GM18507 (cell line): ENCODE measurements around the gene HECW1.
"Not testable (repeated sequence)": the region's sequence is repeated elsewhere in the genome, so short reads cannot be mapped to it uniquely, and the experiment has no call there.

Experiments used
- DNase-seq: peaks from one replicate; pipeline ENCODE4 v3.0.0; 2011; ENCODE audit warnings: low read depth; ENCODE audit not compliant: insufficient read length; ENCODE audit errors: extremely low spot score
- FAIRE-seq: peaks from 2 replicates; lab custom pipeline; 2011; peaks lifted over from hg19 to GRCh38; lab: Jason Lieb, UNC

HECW1 gene

GRCh38 chr7:43596426-43596825 is 484.0 kb downstream of the HECW1 start:
- FAIRE-seq, DNase-seq: not testable (repeated sequence)

- no peak for DNase-seq
These were observed 487.6 kb downstream of the HECW1 start for GRCh38 chr7:43600056-43600455.

GRCh38 chr7:43602256-43602655 is 489.8 kb downstream of the HECW1 start:
- FAIRE-seq, result no peak
- no peak for DNase-seq

More at GRCh38 chr7:43600056-43600455, 487.6 kb downstream of the HECW1 start:
- no peak for FAIRE-seq

GRCh38 chr7:43604251-43604650 is 491.8 kb downstream of the HECW1 start:
- DNase-seq (no peak), FAIRE-seq (no peak)

- FAIRE-seq, result no peak
- no peak for DNase-seq
These were observed 496.6 kb downstream of the HECW1 start for GRCh38 chr7:43609097-43609496.

- FAIRE-seq (no peak), DNase-seq (no peak)
These were observed 499.7 kb downstream of the HECW1 start for GRCh38 chr7:43612128-43612527.

GRCh38 chr7:43612599-43613589 is 500.4 kb downstream of the HECW1 start:
- peak; percentile 60 for FAIRE-seq
- peak; percentile 14 for DNase-seq
